Measurements from ENCODE around the gene ACOT12.

- no peak for TF ChIP-seq ZBTB34 (CRISPR knock-in tag; IDR thresholded peaks at IDR 0.05)
- no peak for TF ChIP-seq NFRKB (IDR thresholded peaks at IDR 0.05; ENCODE audit: low read depth)
- TF ChIP-seq ZC3H4 (CRISPR knock-in tag; IDR thresholded peaks at IDR 0.05; ENCODE audit: borderline replicate concordance) = no peak
- no peak for TF ChIP-seq CTCF (IDR thresholded peaks at IDR 0.05 in 2 of 3, conservative IDR thresholded peaks at IDR 0.05 in 1 of 3; ENCODE audit: insufficient read depth in 2 of 3, low read depth in 1 of 3, low read length in 3 of 3)
- no peak for TF ChIP-seq PREB (CRISPR knock-in tag; IDR thresholded peaks at IDR 0.05)
- no peak for TF ChIP-seq MTF1 (CRISPR knock-in tag; IDR thresholded peaks at IDR 0.05; ENCODE audit: borderline replicate concordance)
- no peak for TF ChIP-seq ATF4 (CRISPR knock-in tag; IDR thresholded peaks at IDR 0.05)
- no peak for TF ChIP-seq IRF1 (CRISPR knock-in tag; IDR thresholded peaks at IDR 0.05; ENCODE audit: borderline replicate concordance)
- no peak for TF ChIP-seq POLR2A (conservative IDR thresholded peaks at IDR 0.05)
- no peak for TF ChIP-seq CHD4 (IDR thresholded peaks at IDR 0.05; ENCODE audit: insufficient read depth, insufficient replicate concordance, low read depth, low read length, poor library complexity, severe bottlenecking)
- TF ChIP-seq ZBTB40 (IDR thresholded peaks at IDR 0.05) = no peak
- TF ChIP-seq ZBTB40 (CRISPR knock-in tag; IDR thresholded peaks at IDR 0.05) = no peak
- no peak for TF ChIP-seq ZNF274 (IDR thresholded peaks at IDR 0.05; ENCODE audit: borderline replicate concordance, low read depth, low read length)
- TF ChIP-seq FOXJ3 (CRISPR knock-in tag; IDR thresholded peaks at IDR 0.05) = no peak
- no peak for TF ChIP-seq ZBTB8A (IDR thresholded peaks at IDR 0.05; ENCODE audit: partially characterized antibody)
These were observed 28.7 kb upstream of the ACOT12 start for GRCh38 chr5:81422671-81423070.

Measured in K562 (cell line).